ENCODE results near the gene DUOX2. TPM values are rescaled to one million over a fixed set of nuclear protein-coding genes. Genes with fewer than 3 reads are reported as not detected.
A peak's percentile ranks its signal among the peaks of the same experiment; 100 is the strongest.

Gene DUOX2
- total and polyA plus RNA-seq, 2 of the 13 experiments (the other 11 are each of a cell fraction or from before 2014, with no cell fraction given): 0.08 TPM; not detected in 1

DNA sequence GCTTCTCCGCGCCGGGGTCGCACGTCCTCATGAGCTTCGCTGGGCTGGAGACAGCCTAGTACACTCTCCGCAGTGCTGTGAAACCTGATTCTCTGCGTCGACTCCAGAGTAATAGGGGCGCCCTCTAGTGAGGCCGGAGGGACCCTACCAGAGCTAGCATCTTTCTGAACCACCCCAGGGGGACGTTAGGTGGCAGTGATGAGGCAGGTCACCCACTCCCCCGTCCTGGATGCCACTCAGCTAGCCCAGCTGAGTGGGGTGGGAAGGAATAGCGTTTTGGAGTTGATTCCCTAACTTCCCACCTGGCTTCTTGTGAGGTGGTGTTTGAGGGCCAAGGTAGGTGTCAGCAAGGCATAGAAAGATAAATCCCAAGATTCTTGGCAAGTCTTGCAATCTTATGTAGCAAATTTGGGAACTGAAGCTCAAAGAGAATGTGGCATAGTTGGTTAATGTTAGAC is 4.2 kb upstream of the DUOX2 start (continued):
- no peak for TF ChIP-seq ZNF619 (CRISPR knock-in tag; IDR thresholded peaks at IDR 0.05)
- TF ChIP-seq, protein P1, sequence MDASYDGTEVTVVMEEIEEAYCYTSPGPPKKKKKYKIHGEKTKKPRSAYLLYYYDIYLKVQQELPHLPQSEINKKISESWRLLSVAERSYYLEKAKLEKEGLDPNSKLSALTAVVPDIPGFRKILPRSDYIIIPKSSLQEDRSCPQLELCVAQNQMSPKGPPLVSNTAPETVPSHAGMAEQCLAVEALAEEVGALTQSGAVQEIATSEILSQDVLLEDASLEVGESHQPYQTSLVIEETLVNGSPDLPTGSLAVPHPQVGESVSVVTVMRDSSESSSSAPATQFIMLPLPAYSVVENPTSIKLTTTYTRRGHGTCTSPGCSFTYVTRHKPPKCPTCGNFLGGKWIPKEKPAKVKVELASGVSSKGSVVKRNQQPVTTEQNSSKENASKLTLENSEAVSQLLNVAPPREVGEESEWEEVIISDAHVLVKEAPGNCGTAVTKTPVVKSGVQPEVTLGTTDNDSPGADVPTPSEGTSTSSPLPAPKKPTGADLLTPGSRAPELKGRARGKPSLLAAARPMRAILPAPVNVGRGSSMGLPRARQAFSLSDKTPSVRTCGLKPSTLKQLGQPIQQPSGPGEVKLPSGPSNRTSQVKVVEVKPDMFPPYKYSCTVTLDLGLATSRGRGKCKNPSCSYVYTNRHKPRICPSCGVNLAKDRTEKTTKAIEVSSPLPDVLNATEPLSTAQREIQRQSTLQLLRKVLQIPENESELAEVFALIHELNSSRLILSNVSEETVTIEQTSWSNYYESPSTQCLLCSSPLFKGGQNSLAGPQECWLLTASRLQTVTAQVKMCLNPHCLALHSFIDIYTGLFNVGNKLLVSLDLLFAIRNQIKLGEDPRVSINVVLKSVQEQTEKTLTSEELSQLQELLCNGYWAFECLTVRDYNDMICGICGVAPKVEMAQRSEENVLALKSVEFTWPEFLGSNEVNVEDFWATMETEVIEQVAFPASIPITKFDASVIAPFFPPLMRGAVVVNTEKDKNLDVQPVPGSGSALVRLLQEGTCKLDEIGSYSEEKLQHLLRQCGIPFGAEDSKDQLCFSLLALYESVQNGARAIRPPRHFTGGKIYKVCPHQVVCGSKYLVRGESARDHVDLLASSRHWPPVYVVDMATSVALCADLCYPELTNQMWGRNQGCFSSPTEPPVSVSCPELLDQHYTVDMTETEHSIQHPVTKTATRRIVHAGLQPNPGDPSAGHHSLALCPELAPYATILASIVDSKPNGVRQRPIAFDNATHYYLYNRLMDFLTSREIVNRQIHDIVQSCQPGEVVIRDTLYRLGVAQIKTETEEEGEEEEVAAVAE (CRISPR knock-in tag; IDR thresholded peaks at IDR 0.05; ENCODE audit: borderline replicate concordance): peak; percentile 66; the same call in 1 of the 2 replicates
- no peak for TF ChIP-seq TBP (CRISPR knock-in tag; IDR thresholded peaks at IDR 0.05)
- TF ChIP-seq ZNF709 (CRISPR knock-in tag; IDR thresholded peaks at IDR 0.05): 0 out of 2 replicates have a peak, but pooled peaks have one; percentile 47
- TF ChIP-seq ZNF598 (CRISPR knock-in tag; IDR thresholded peaks at IDR 0.05; ENCODE audit: borderline replicate concordance): peak; percentile 81; the same call in 1 of the 2 replicates
- TF ChIP-seq, protein P2, sequence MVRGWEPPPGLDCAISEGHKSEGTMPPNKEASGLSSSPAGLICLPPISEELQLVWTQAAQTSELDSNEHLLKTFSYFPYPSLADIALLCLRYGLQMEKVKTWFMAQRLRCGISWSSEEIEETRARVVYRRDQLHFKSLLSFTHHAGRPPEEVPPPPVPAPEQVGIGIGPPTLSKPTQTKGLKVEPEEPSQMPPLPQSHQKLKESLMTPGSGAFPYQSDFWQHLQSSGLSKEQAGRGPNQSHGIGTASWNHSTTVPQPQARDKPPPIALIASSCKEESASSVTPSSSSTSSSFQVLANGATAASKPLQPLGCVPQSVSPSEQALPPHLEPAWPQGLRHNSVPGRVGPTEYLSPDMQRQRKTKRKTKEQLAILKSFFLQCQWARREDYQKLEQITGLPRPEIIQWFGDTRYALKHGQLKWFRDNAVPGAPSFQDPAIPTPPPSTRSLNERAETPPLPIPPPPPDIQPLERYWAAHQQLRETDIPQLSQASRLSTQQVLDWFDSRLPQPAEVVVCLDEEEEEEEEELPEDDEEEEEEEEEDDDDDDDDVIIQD (CRISPR knock-in tag; IDR thresholded peaks at IDR 0.05; ENCODE audit: low read depth): 0 out of 2 replicates have a peak, but pooled peaks have one; percentile 37
- TF ChIP-seq NRL (CRISPR knock-in tag; IDR thresholded peaks at IDR 0.05; ENCODE audit: borderline replicate concordance): peak; percentile 40; the same call in 1 of the 2 replicates
- TF ChIP-seq ZMAT3 (CRISPR knock-in tag; conservative IDR thresholded peaks at IDR 0.05): 0 out of 2 replicates have a peak, but pooled peaks have one; percentile 39
- TF ChIP-seq, protein P3, sequence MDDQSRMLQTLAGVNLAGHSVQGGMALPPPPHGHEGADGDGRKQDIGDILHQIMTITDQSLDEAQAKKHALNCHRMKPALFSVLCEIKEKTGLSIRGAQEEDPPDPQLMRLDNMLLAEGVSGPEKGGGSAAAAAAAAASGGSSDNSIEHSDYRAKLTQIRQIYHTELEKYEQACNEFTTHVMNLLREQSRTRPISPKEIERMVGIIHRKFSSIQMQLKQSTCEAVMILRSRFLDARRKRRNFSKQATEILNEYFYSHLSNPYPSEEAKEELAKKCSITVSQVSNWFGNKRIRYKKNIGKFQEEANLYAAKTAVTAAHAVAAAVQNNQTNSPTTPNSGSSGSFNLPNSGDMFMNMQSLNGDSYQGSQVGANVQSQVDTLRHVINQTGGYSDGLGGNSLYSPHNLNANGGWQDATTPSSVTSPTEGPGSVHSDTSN (CRISPR knock-in tag; IDR thresholded peaks at IDR 0.05; ENCODE audit: borderline replicate concordance): no peak
- TF ChIP-seq, protein P4, sequence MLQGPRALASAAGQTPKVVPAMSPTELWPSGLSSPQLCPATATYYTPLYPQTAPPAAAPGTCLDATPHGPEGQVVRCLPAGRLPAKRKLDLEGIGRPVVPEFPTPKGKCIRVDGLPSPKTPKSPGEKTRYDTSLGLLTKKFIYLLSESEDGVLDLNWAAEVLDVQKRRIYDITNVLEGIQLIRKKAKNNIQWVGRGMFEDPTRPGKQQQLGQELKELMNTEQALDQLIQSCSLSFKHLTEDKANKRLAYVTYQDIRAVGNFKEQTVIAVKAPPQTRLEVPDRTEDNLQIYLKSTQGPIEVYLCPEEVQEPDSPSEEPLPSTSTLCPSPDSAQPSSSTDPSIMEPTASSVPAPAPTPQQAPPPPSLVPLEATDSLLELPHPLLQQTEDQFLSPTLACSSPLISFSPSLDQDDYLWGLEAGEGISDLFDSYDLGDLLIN (CRISPR knock-in tag; IDR thresholded peaks at IDR 0.05; ENCODE audit: borderline replicate concordance): no peak
- TF ChIP-seq ELF3 (CRISPR knock-in tag; IDR thresholded peaks at IDR 0.05): peak; percentile 51
- TF ChIP-seq, protein P5, sequence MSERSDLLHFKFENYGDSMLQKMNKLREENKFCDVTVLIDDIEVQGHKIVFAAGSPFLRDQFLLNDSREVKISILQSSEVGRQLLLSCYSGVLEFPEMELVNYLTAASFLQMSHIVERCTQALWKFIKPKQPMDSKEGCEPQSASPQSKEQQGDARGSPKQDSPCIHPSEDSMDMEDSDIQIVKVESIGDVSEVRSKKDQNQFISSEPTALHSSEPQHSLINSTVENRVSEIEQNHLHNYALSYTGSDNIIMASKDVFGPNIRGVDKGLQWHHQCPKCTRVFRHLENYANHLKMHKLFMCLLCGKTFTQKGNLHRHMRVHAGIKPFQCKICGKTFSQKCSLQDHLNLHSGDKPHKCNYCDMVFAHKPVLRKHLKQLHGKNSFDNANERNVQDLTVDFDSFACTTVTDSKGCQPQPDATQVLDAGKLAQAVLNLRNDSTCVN (CRISPR knock-in tag; IDR thresholded peaks at IDR 0.05; ENCODE audit: borderline replicate concordance): peak; percentile 70; the same call in 1 of the 2 replicates
- TF ChIP-seq ZNF232 (CRISPR knock-in tag; IDR thresholded peaks at IDR 0.05; ENCODE audit: borderline replicate concordance): no peak
- TF ChIP-seq, protein P6, sequence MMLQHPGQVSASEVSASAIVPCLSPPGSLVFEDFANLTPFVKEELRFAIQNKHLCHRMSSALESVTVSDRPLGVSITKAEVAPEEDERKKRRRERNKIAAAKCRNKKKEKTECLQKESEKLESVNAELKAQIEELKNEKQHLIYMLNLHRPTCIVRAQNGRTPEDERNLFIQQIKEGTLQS (CRISPR knock-in tag; IDR thresholded peaks at IDR 0.05): 0 out of 2 replicates have a peak, but pooled peaks have one; percentile 24
- TF ChIP-seq, protein P7, sequence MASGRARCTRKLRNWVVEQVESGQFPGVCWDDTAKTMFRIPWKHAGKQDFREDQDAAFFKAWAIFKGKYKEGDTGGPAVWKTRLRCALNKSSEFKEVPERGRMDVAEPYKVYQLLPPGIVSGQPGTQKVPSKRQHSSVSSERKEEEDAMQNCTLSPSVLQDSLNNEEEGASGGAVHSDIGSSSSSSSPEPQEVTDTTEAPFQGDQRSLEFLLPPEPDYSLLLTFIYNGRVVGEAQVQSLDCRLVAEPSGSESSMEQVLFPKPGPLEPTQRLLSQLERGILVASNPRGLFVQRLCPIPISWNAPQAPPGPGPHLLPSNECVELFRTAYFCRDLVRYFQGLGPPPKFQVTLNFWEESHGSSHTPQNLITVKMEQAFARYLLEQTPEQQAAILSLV (CRISPR knock-in tag; IDR thresholded peaks at IDR 0.05; ENCODE audit: borderline replicate concordance): no peak
- TF ChIP-seq NR2F1 (CRISPR knock-in tag; IDR thresholded peaks at IDR 0.05): no peak
- TF ChIP-seq CBX1 (IDR thresholded peaks at IDR 0.05; ENCODE audit: low read depth): peak; percentile 29
- no peak for TF ChIP-seq ZNF75D (CRISPR knock-in tag; IDR thresholded peaks at IDR 0.05; ENCODE audit: borderline replicate concordance)
